DMS153 (cell line): ENCODE data around the gene CIPC.

Experiments used
- DNase-seq: peaks from one replicate; lab custom pipeline; 2025; lab: John Stamatoyannopoulos, UW

CIPC gene

GRCh38 chr14:77069551-77069950 is 28.5 kb upstream of the CIPC start:
- DNase-seq = no peak

- no peak for DNase-seq
Measured at GRCh38 chr14:77071938-77072388, 26.1 kb upstream of the CIPC start.

GRCh38 chr14:77074969-77075368 is 23.1 kb upstream of the CIPC start:
- no peak for DNase-seq

DNA sequence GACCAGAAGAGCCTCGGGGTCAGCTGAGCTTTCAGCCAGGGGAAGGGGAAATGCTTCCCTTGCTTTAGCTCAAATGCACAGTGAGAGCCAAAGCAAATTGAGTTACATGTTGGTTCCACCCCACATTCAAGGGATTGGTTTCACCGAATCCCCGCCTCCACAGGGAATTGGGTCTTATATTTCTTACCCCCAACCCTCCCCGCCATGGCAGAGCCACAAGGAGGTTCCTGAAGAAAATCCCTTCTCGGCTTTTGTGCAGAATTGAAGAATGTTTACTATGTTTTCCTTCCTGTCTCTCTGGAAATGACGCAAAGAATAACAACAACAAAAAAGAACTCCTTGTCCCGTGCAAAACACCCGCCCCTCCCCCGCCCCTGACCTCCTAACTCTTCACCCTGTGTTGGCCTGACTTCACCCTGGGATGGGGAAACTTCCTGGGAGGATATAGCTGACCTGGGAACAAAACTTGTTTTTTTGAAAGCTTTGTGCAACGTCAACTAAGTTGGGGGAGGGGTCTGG is 21.9 kb upstream of the CIPC start:
- DNase-seq = no peak

DNA sequence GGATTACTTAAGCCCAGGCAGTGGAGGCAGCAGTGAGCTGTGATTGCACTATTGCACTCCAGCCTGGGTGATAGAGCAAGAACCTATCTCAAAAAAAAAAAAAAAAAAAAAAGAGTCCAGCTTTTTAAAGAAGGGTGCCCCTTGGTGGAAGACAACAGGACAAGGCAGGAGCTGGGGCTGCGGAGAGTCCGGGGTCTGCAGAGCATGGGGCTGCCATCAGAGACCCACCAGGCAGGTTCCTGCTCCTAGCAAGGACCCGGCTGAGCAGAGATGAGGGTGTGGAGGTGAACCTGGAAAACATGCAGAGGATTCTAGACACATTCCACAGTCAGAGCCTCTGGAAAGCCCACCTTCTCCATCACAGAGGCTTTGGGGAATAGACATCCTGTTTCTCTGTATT is 21.0 kb upstream of the CIPC start:
- no peak for DNase-seq

DNA sequence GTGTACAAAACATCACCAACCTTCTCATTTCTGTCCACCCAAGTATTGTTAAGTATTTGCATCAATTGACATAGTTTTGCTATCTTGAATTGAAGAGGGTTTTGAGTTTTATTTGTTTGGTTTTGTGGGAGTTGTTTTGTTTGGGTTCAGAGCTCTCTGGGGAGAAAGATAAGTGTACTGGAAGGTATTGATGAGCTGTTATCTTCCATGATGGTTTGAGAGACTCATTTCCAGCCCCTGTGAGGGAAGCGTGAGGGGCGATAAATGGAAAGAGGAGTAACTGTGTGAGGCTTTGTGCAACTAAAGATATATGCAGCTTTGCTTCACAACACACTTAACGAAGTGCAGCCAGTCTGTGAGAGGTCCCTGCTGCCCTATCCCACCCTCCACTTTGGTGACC is 15.7 kb upstream of the CIPC start:
- no peak for DNase-seq

DNA sequence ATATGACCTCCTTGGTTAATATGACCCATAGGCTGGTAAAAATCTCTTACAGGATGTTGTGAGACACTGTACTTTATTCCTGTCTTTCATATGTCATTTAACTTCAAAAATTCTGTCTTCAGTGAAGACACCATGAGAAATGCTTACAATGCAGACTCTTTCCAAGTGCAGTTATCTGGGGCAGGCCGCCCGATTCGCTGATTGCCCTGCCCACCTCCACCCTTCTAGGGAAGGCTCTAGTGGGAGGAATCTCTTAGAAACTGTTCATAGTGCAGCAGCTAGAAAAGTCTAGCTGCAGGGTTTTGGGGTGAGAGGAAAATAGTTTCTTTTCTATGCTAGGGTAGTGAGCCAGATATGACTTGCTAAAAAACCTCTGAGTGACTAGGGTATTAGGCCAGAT is 15.0 kb upstream of the CIPC start:
- no peak for DNase-seq

GRCh38 chr14:77084985-77085384 is 13.1 kb upstream of the CIPC start:
- DNase-seq = no peak

DNA sequence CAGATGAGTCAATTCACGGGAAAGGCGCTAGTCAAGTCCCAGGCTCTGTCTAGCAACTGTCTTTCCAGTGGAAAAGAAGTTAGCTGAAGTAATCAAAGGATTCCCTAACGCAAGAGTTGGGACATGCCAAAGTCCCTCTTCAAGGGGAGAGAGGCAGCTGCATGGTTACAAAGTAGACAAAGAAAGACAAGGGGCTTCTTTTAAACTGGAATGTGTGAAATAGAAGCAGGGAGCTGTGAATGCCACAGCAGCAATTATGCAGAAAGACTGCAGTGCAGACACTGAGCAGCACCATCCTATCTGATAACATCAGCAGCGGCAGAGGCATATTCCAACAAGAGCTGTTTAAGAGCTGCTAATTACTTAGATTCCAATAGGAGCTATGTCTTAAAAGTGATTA is 12.5 kb upstream of the CIPC start:
- no peak for DNase-seq

- DNase-seq = peak; percentile 3
Measured at GRCh38 chr14:77086017-77086727, 11.9 kb upstream of the CIPC start.

- no peak for DNase-seq
Measured at GRCh38 chr14:77086951-77087350, 11.1 kb upstream of the CIPC start.

DNA sequence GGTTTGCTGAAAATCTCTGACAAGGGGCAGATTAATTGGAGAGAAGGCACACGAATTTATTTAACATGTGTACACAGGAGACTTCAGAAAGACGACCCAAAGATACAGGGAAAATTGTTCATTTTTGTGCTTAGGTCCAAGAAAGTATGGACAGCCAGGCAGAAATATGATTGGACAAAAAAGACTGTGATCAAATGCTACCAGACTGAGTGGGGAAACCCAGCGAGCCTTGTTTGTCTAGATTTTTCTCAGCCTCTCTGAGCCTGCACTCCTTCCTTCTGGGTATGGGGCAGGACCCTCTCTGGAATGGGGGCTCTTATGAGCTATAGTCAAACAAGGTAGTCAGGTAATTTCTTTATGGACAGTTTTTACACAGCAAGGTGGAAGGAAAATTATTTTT is 10.4 kb upstream of the CIPC start:
- no peak for DNase-seq

- peak; percentile 94 for DNase-seq
Measured at GRCh38 chr14:77088219-77088618, 9.8 kb upstream of the CIPC start.

DNA sequence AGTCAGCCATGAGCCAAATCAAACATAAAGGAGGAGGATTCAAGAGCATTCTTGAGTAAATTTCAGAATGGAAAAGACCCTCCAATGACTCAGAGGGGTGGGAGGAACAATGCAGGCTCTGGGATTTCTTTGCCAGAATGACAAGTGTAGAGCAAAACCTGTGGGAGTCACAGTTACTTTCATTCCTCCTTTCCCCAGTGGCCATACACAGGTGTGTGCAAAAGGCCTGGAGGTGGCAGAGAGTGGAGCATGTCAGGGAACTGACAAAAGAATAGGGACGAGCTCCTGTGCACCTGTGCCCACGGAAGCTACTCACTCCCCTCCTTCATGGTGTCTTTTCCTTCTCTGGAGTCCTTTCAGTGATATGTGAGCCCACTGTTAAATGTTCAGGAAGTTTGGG is 9.4 kb upstream of the CIPC start:
- DNase-seq = no peak

DNA sequence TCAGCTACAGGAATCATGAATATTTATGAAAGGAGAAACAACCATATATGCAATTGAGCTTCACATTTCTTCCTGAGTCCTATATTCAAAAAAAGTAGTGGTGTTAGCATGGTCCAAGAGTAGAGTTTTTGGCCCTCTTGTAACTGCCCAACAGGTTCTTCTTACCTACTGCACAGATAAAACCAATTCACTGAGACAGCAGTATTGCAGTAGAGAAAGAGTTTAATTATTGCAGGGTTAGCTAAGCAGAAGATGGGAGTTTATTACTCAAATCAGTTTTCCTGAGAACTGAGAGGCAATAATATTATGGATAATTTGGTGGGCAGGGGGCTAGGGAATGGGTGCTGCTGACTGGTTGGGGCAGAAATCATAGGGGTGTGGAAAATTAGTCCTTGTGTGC is 6.5 kb upstream of the CIPC start:
- DNase-seq = no peak

- DNase-seq = no peak
Measured at GRCh38 chr14:77092676-77093075, 5.4 kb upstream of the CIPC start.

DNA sequence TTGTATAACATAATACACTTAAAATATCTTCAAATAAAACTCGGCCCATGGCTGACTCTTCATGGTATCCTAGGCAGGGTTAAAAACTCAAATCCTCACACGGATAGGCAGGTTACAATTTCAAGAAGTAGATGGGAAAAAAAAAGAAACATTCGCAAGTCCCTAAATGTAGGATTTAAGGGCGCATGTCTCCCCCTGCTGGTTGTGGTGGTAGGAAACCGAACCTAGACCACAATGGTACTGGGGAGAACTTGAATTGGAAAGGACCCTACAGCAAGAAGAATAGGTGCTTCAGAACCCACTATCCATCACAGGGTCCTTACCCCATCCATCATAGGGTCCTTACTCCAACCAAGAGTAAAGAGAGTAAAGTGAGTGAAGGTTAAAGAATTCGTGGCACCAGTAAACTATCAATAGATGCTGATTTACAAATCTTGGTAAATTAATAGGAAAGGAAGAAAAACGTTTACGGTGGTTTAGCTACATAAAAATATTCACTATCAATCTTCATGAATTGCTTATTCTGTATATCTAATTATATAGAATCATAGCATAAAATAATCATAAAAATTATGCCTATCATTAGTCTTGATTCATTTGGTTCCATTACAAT is 3.3 kb upstream of the CIPC start:
- DNase-seq = peak; percentile 62

DNA sequence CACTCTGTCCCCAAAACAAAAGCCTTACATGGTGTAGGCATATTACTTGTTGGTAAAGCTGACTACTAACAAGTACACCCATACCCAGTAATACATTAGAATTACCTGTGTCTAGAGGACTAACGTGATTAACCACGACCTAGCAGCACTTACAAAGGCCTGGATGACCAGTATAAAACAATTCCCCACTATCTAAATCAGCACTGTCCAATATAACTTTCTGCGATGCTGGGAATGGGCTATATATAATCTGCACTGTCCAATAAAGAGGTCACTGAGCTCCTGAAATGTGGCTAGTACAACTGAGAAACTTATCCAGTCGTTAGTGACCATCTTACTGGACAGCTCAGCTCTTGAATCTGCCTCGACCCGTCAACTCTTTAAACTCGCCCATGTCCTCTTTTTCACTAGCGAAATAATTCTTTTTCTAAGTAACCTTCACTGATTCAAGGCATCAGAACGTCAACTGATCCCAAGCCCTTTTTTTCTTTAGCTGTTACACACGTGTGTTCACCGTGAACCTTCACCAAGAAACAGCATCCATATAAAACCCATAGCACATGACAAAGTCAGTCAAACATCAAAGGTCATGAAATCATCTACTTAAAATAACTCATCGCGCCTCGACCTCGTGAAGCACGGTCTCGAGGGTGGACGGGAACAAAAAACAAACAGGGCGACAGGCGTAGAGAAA is 905 bp upstream of the CIPC start:
- no peak for DNase-seq

GRCh38 chr14:77098529-77099353 is 683 bp downstream of the CIPC start:
- no peak for DNase-seq

- DNase-seq = peak; percentile 21
Measured at GRCh38 chr14:77099425-77100167, 1.5 kb downstream of the CIPC start.

DNA sequence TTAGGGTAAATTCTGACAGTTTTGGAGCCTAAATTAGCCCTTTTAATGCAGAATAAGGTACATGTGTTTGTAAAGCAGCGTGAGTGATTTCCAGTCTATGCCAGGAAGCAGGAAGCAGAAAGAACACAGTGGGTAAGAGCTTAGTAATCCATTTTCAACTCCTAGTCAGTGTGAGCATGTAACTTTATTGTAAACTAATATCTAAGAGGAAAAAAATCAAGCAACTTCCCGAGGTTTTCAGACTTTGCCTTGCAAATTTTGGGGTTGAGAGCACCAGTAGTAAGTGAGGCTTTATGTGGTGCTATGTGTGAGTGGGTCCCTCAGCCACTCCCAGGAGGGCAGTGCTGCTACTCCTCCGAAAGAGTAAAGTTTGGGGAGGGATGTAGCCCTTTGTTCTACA is 2.9 kb downstream of the CIPC start:
- no peak for DNase-seq

- DNase-seq = no peak
Measured at GRCh38 chr14:77102154-77102553, 4.1 kb downstream of the CIPC start.
